Chondrocyte (in vitro differentiated cells): ENCODE data around the gene CLIC5. TPM values are rescaled to one million over a fixed set of nuclear protein-coding genes. Genes with fewer than 3 reads are reported as not detected.

ENCODE experiments used
- DNase-seq: peaks from one replicate; pipeline ENCODE4 v3.0.0; 2021; ENCODE audit warnings: mixed read lengths, low spot score
- H3K27ac Mint-ChIP-seq: one replicate; pipeline ENCODE4 v1.8.0; 2021; ENCODE audit warnings: mild to moderate bottlenecking, moderate library complexity, mixed read lengths; ENCODE audit not compliant: unreplicated experiment
- H3K27me3 Mint-ChIP-seq: 2 replicates; pipeline ENCODE4 v1.8.0; 2021; ENCODE audit warnings: low read depth, mixed read lengths
- H3K36me3 Mint-ChIP-seq: 2 replicates; pipeline ENCODE4 v1.8.0; 2021; ENCODE audit warnings: low read depth, mixed read lengths
- H3K4me1 Mint-ChIP-seq: 2 replicates; pipeline ENCODE4 v1.8.0; 2021; ENCODE audit warnings: low read depth, mild to moderate bottlenecking, mixed read lengths
- H3K4me3 Mint-ChIP-seq: one replicate; pipeline ENCODE4 v1.8.0; 2021; ENCODE audit warnings: mild to moderate bottlenecking, moderate library complexity, mixed read lengths; ENCODE audit not compliant: unreplicated experiment
- H3K9me3 Mint-ChIP-seq: 2 replicates; pipeline ENCODE4 v1.8.0; 2021; ENCODE audit warnings: low read depth, mixed read lengths
- CTCF ChIP-seq: fragments of 200-600 bp; sonication (generic); IDR thresholded peaks from 2 replicates; pipeline ENCODE4 v1.5.0; 2021; ENCODE audit warnings: antibody characterized with exemption, mild to moderate bottlenecking, moderate library complexity
- total RNA-seq: library from RNA; stranded (reverse); gene quantifications from 3 replicates; pipeline ENCODE4 v1.2.1, GENCODE V29; 2021

The CLIC5 gene
- total RNA-seq, 1 donor from 2014 or later, result not detected

- H3K27ac Mint-ChIP-seq, result no peak overlapping the region
- no peak for DNase-seq
- peaks cover 8% of the 10 kb centered on the region for H3K27me3 Mint-ChIP-seq
- H3K4me1 Mint-ChIP-seq, result peaks cover 5% of the 10 kb centered on the region
- no peak overlapping the region for H3K4me3 Mint-ChIP-seq
- no peaks in the 10 kb centered on the region for H3K9me3 Mint-ChIP-seq
- no peaks in the 10 kb centered on the region for H3K36me3 Mint-ChIP-seq
- no peak for TF ChIP-seq CTCF
These were observed 19.6 kb upstream of the CLIC5 start for GRCh38 chr6:46035242-46035641.

- peaks cover 5% of the 10 kb centered on the region for H3K4me1 Mint-ChIP-seq
- TF ChIP-seq CTCF, result no peak
- no peaks in the 10 kb centered on the region for H3K36me3 Mint-ChIP-seq
- no peak for DNase-seq
- peaks cover 21% of the 10 kb centered on the region for H3K27me3 Mint-ChIP-seq
- H3K4me3 Mint-ChIP-seq, result no peak overlapping the region
- no peaks in the 10 kb centered on the region for H3K9me3 Mint-ChIP-seq
- no peak overlapping the region for H3K27ac Mint-ChIP-seq
These were observed 16.7 kb upstream of the CLIC5 start for GRCh38 chr6:46032110-46032998.

GRCh38 chr6:46029602-46030001 is 13.9 kb upstream of the CLIC5 start:
- DNase-seq, result no peak
- Mint-ChIP-seq H3K27me3 (peaks cover 22% of the 10 kb centered on the region), H3K4me3 (no peak overlapping the region), H3K9me3 (no peaks in the 10 kb centered on the region), H3K27ac (no peak overlapping the region), H3K36me3 (no peaks in the 10 kb centered on the region), H3K4me1 (peaks cover 5% of the 10 kb centered on the region)
- TF ChIP-seq CTCF, result no peak

- TF ChIP-seq CTCF, result no peak
- H3K36me3 Mint-ChIP-seq, result no peaks in the 10 kb centered on the region
- H3K4me1 Mint-ChIP-seq, result no peaks in the 10 kb centered on the region
- H3K27ac Mint-ChIP-seq, result no peak overlapping the region
- DNase-seq, result no peak
- no peak overlapping the region for H3K4me3 Mint-ChIP-seq
- peaks cover 24% of the 10 kb centered on the region for H3K27me3 Mint-ChIP-seq
- H3K9me3 Mint-ChIP-seq, result no peaks in the 10 kb centered on the region
These were observed 10.6 kb upstream of the CLIC5 start for GRCh38 chr6:46026307-46026706.

- peaks cover 24% of the 10 kb centered on the region for H3K27me3 Mint-ChIP-seq
These were observed 9.9 kb upstream of the CLIC5 start for GRCh38 chr6:46025573-46025972.

More at GRCh38 chr6:46025573-46025972, 9.9 kb upstream of the CLIC5 start:
- Mint-ChIP-seq H3K4me1 (no peaks in the 10 kb centered on the region), H3K36me3 (no peaks in the 10 kb centered on the region), H3K9me3 (no peaks in the 10 kb centered on the region), H3K4me3 (no peak overlapping the region), H3K27ac (no peak overlapping the region)
- no peak for TF ChIP-seq CTCF
- DNase-seq, result no peak
